GM12891 (cell line): ENCODE measurements around the gene TMEM179.

ENCODE experiments used
- POLR2A ChIP-seq: IDR thresholded peaks from 2 replicates; pipeline ENCODE4 v1.6.1; 2011; ENCODE audit warnings: low read depth, low read length, control low read depth
- POLR2AphosphoS5 ChIP-seq: IDR thresholded peaks from 2 replicates; pipeline ENCODE4 v1.6.1; 2011; ENCODE audit warnings: low read depth, low read length, control low read depth
- TAF1 ChIP-seq: IDR thresholded peaks from 2 replicates; pipeline ENCODE4 v1.6.1; 2011; ENCODE audit warnings: low read depth, low read length, control low read depth

DNA sequence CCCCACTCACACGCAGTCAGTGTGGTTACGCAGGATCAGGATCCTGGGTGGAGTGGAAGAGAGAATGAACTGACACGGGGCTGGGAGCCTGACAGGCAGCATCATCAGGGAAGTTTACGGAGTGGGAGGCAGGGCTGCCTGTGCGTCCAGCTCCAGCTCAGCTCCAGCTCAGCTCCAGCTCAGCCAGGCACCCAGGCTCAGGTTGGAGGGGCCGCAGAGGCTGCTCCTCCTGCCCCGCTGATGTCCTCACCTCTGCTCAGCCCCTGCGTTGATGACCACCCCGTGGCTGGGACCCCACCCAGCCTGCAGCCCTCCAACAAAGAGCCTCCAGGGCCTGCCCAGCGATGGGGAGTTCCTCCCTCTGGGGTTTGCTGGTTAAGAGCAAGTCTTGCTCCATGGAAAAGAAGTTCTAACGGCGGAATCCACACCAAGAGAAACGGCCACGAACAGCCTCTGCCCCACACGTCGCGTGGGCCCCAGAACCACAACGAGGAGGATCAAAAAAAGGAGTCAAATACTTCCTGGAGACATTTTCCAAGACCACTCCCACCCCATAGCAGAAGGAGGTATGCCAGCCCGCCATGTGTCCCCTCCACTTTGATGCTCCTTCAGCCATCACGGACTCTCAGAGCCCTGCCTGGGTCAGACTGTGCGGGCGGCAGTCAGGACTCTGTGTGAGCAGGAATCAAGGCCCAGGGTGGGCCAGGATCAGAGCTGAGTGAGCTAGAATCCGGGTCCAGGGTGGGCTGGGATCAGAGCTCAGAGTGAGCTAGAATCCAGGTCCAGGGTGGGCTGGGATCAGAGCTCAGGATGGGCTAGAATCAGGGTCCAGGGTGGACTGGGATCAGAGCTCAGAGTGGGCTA lies 42.7 kb downstream of the TMEM179 start:
- TF ChIP-seq POLR2AphosphoS5 (no peak), TAF1 (no peak), POLR2A (no peak)
